Spleen (tissue), 11 donors: ENCODE data around the gene CBY3. TPM values are rescaled to one million over a fixed set of nuclear protein-coding genes. Genes with fewer than 3 reads are reported as not detected.
"Not testable (repeated sequence)": the region's sequence is repeated elsewhere in the genome, so short reads cannot be mapped to it uniquely, and the experiment has no call there.

ENCODE experiments used
- DNase-seq: peaks from one replicate; pipeline ENCODE4 v3.0.0-alpha.2; 2020
- H3K27ac ChIP-seq, 8 donors: fragments of 200-600 bp; sonication (generic) in 7 of 8; 1 replicate in 4 of 8; 2 replicates in 4 of 8; pipeline versions ENCODE4 v1.5.0 to v1.8.0; 2016 to 2021; ENCODE audit warnings: inconsistent platforms in 4 of 8, mild to moderate bottlenecking in 4 of 8, moderate library complexity in 1 of 8
- H3K27me3 ChIP-seq, 7 donors: fragments of 200-600 bp; sonication (generic) in 6 of 7; replicated peaks in 1 of 7; 1 replicate in 4 of 7; 2 replicates in 3 of 7; pipeline versions ENCODE4 v1.5.0 to v1.8.0; 2016 to 2021; ENCODE audit warnings: inconsistent platforms in 3 of 7, mild to moderate bottlenecking in 1 of 7
- H3K36me3 ChIP-seq, 6 donors: fragments of 200-600 bp; sonication (generic) in 5 of 6; 1 replicate in 4 of 6; 2 replicates in 2 of 6; pipeline versions ENCODE4 v1.5.0 to v1.8.0; 2016 to 2021; ENCODE audit warnings: inconsistent platforms in 2 of 6
- H3K4me1 ChIP-seq, 6 donors: fragments of 200-600 bp; sonication (generic) in 5 of 6; 1 replicate in 3 of 6; 2 replicates in 3 of 6; pipeline versions ENCODE4 v1.5.0 to v1.8.0; 2016 to 2021; ENCODE audit warnings: inconsistent platforms in 3 of 6
- H3K4me3 ChIP-seq, 8 donors: fragments of 200-600 bp; sonication (generic) in 7 of 8; 1 replicate in 4 of 8; 2 replicates in 4 of 8; pipeline versions ENCODE4 v1.5.0 to v1.8.0; 2016 to 2021; ENCODE audit warnings: inconsistent platforms in 4 of 8, mild to moderate bottlenecking in 4 of 8, moderate library complexity in 2 of 8
- H3K9me3 ChIP-seq, 8 donors: fragments of 200-600 bp; sonication (generic) in 7 of 8; 1 replicate in 4 of 8; 2 replicates in 4 of 8; pipeline versions ENCODE4 v1.5.0 to v1.8.0; 2016 to 2021; ENCODE audit warnings: inconsistent platforms in 4 of 8
- POLR2A ChIP-seq, 3 donors: fragments of 450-650 bp; IDR thresholded peaks; one replicate each; pipeline ENCODE4 v1.5.1; 2017; ENCODE audit warnings: antibody characterized with exemption in 3 of 3, mild to moderate bottlenecking in 1 of 3
- POLR2AphosphoS5 ChIP-seq, 3 donors: sonication (generic); formaldehyde crosslinking; IDR thresholded peaks; one replicate each; pipeline ENCODE4 v1.5.1; 2017; ENCODE audit warnings: antibody characterized with exemption in 3 of 3
- WGBS, 5 donors: extraction: QIAGEN DNeasy Blood & Tissue Kit in 3 of 5; methylation state at CpG; one replicate each; pipeline versions ENCODE4 v1.1.5 to v1.1.7; 2013 to 2018; 5-methylcytosine and 5-hydroxymethylcytosine counted together
- intact Hi-C: fragments of 100-400 bp; cut with DNase I; formaldehyde crosslinking; loops from one replicate; pipeline ENCODE4 v1.15.0; 2023; ENCODE audit warnings: low total_unique reads
- polyA plus RNA-seq, 3 donors: library from polyadenylated mRNA; stranded (reverse); fragments of 200-250 nt; gene quantifications; one replicate each; pipeline ENCODE4 v1.2.1, GENCODE V29; 2013
- total RNA-seq, 7 donors: library from RNA; depleted of rRNA in 3 of 7; stranded (reverse); fragments of >200 nt in 3 of 7; fragmentation: NEBNext Ultra II Directional in 4 of 7; extraction: Animal tissue kit (Norgen Biotek cat#: 25700) in 4 of 7; gene quantifications; one replicate each; pipeline versions ENCODE4 v1.1.0 to v1.2.1, GENCODE V29; 2016 to 2021
- TF ChIP-seq, protein P1 (sequence below), 11 experiments: fragments of 200-600 bp in 7 of 11; fragments of 450-650 bp in 4 of 11; sonication (generic) in 4 of 11; IDR thresholded peaks in 8 of 11; conservative IDR thresholded peaks in 3 of 11; 1 replicate in 7 of 11; 2 replicates in 4 of 11; pipeline versions ENCODE4 v1.4.0 to v1.8.0; 2016 to 2021; ENCODE audit warnings: antibody characterized with exemption in 11 of 11, inconsistent platforms in 4 of 11, mild to moderate bottlenecking in 1 of 11
- donor health status: healthy with polysubstance abuse.
- donor health status: DM: no; HTN: no; CAD: no; lungs with moderate emphysema.
- donor health status: DM: no; HTN: no; CAD: no.
- donor health status: Bipolar disorder and iron deficiency.
- donor health status: healthy.
- donor health status: DM: no; HTN: no; CAD: no.
- donor health status: DM: yes; HTN: yes; CAD: no.

Gene CBY3
- total and polyA plus RNA-seq, 10 donors, result 0.12 to 1.6 TPM; not detected in 8

DNA sequence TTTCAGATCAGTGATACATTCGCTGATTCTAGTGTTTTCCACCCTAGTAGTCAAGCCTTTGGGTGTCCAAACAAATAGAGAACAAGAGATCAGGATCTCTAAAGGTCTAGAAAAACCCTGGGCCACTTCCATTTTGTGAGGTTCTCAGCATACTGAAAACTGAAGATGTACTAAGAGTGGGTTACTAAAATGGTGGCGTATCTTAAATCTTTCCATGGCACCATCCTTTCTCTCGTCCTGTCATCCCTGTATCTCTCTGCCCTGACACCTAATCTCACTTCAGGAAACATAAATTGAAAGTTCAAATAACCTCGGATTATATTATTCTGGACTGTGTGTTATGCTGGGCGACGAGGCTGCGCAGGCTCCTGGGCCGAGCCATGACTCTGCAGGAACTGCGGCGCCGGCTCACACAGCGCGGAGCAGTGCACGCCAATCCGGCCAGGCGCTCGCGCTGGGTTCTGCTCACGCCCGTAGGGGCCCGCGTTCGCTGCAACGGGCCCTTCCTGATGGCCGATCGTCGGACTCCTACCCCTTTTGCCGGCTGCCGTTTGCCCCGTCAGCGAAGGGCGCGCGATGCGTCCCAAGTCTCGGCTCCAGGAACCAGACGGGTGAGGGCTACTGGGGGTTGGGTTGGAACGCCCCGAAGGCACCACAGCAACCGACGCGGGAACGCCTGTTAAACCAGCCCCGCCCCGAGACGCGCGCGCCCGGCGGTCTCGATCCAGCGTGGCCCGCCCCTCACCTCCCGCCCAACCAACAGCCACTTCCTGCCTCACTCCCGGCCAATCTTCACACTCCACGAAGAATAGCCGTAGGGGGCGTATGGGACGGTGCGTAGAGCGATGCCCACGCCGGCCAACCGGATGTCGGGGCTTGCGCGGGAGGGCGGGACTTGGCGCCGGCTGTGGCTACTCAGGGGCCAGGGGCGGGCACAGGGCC lies 17.4 kb upstream of the CBY3 start:
- Histone ChIP-seq H3K4me3 (peak overlapping the region; percentile 65 to 90 (median 82)), H3K4me1 (peaks cover 20 to 74% (median 55%) of the 10 kb centered on the region in 6 donors), H3K27ac (peak overlapping the region; percentile 93 to 99 (median 98)), H3K9me3 (no peaks in the 10 kb centered on the region), H3K27me3 (no peaks in the 10 kb centered on the region), H3K36me3 (peaks cover 0 to 21% (median under 1%) of the 10 kb centered on the region in 6 donors)
- peak; percentile 100 for DNase-seq
- intact Hi-C loops, result loop anchor here (5.0 kb wide), 1 partner anchor 76 kb away; the partner anchor contains the start of gene HNRNPH1
- 1 to 2% (median 1%) methylated on average over 43 to 72 of the region's 72 CpGs for WGBS, 5 donors
- TF ChIP-seq POLR2A (IDR thresholded peaks at IDR 0.05) (peak in 2 of 3 donors; percentile 80 to 85), POLR2AphosphoS5 (IDR thresholded peaks at IDR 0.05) (peak in 1 of 3 donors; percentile 96)
- TF ChIP-seq, protein P1, sequence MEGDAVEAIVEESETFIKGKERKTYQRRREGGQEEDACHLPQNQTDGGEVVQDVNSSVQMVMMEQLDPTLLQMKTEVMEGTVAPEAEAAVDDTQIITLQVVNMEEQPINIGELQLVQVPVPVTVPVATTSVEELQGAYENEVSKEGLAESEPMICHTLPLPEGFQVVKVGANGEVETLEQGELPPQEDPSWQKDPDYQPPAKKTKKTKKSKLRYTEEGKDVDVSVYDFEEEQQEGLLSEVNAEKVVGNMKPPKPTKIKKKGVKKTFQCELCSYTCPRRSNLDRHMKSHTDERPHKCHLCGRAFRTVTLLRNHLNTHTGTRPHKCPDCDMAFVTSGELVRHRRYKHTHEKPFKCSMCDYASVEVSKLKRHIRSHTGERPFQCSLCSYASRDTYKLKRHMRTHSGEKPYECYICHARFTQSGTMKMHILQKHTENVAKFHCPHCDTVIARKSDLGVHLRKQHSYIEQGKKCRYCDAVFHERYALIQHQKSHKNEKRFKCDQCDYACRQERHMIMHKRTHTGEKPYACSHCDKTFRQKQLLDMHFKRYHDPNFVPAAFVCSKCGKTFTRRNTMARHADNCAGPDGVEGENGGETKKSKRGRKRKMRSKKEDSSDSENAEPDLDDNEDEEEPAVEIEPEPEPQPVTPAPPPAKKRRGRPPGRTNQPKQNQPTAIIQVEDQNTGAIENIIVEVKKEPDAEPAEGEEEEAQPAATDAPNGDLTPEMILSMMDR (IDR thresholded peaks at IDR 0.05 in 8 of 11, conservative IDR thresholded peaks at IDR 0.05 in 3 of 11), result peak in 5 of 11 experiments; percentile 16 to 50 (median 41)

DNA sequence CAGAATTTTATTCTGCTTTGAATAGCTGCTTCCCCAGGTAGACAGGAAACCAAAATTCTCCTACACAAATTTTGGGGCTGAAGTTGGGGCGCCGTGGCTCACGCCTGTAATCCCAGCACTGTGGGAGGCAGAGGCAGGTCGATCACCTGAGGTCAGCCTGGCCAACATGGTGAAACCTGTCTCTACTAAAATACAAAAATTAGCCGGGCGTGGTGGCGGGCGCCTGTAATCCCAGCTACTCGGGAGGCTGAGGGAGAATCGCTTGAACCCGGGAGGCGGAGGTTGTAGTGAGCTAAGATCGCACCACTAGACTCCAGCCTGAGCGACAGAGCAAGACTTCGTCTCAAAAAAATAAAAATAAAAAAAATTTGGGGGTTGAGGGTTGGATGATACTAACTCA lies 16.7 kb upstream of the CBY3 start:
- DNase-seq, result peak; percentile 78
- H3K9me3 ChIP-seq, H3K27me3 ChIP-seq: not testable (repeated sequence)
- intact Hi-C loops, result loop anchor here (5.0 kb wide), 1 partner anchor 75 kb away; the partner anchor contains the start of gene HNRNPH1
- Histone ChIP-seq H3K4me3 (peak overlapping the region in 7 of 8 donors; percentile 65 to 88 (median 82)), H3K27ac (peak overlapping the region; percentile 93 to 99 (median 96)), H3K36me3 (peaks cover 0 to 14% (median 0%) of the 10 kb centered on the region in 6 donors), H3K4me1 (peaks cover 20 to 68% (median 49%) of the 10 kb centered on the region in 6 donors)
- 87 to 92% (median 91%) methylated on average over 15 of the region's 15 CpGs for WGBS, 5 donors

GRCh38 chr5:179697108-179697507 lies 16.3 kb upstream of the CBY3 start:
- no peaks in the 10 kb centered on the region for H3K27me3 ChIP-seq
- H3K27ac ChIP-seq, result peak overlapping the region; percentile 93 to 99 (median 96)
- 67 to 100% (median 98%) methylated on average over 2 of the region's 2 CpGs for WGBS, 5 donors
- peaks cover 20 to 63% (median 44%) of the 10 kb centered on the region in 6 donors for H3K4me1 ChIP-seq
- intact Hi-C loops, result loop anchor here (5.0 kb wide), 1 partner anchor 75 kb away; the partner anchor contains the start of gene HNRNPH1
- TF ChIP-seq, protein P1 (IDR thresholded peaks at IDR 0.05 in 8 of 11, conservative IDR thresholded peaks at IDR 0.05 in 3 of 11), result no peak
- TF ChIP-seq POLR2AphosphoS5 (IDR thresholded peaks at IDR 0.05) (no peak), POLR2A (IDR thresholded peaks at IDR 0.05) (no peak)
- H3K4me3 ChIP-seq, result peak overlapping the region in 2 of 8 donors; percentile 82
- H3K36me3 ChIP-seq, result peaks cover 0 to 11% (median 0%) of the 10 kb centered on the region in 6 donors
- DNase-seq, result no peak
- no peaks in the 10 kb centered on the region for H3K9me3 ChIP-seq

- Histone ChIP-seq H3K27me3 (no peaks in the 10 kb centered on the region), H3K36me3 (peaks cover 0 to 6% (median 0%) of the 10 kb centered on the region in 6 donors), H3K9me3 (no peaks in the 10 kb centered on the region), H3K4me1 (peaks cover 20 to 58% (median 40%) of the 10 kb centered on the region in 6 donors), H3K4me3 (no peak overlapping the region), H3K27ac (peak overlapping the region in 5 of 8 donors; percentile 26 to 98 (median 97))
- WGBS, 5 donors, result 68 to 86% (median 74%) methylated on average over 3 of the region's 3 CpGs
- DNase-seq, result no peak
- TF ChIP-seq POLR2AphosphoS5 (IDR thresholded peaks at IDR 0.05) (no peak), POLR2A (IDR thresholded peaks at IDR 0.05) (no peak)
- TF ChIP-seq, protein P1 (IDR thresholded peaks at IDR 0.05 in 8 of 11, conservative IDR thresholded peaks at IDR 0.05 in 3 of 11), result no peak
- intact Hi-C loops, result loop anchor here (5.0 kb wide), 1 partner anchor 74 kb away; the partner anchor contains the start of gene HNRNPH1
Observed at GRCh38 chr5:179696603-179697002, 15.8 kb upstream of the CBY3 start.
